GM12878 (cell line): ENCODE data around the gene PUM2. TPM values are rescaled to one million over a fixed set of nuclear protein-coding genes. Genes with fewer than 3 reads are reported as not detected.

ENCODE experiments used
- ATAC-seq: fragments of 200-7000 bp; cut with Tn5 transposase; 3 replicates; pipeline ENCODE4 v1.9.1; 2020; ENCODE audit warnings: mild to moderate bottlenecking, moderate library complexity
- BruUV-seq: library from RNA; stranded (reverse); fragments of 400-500 nt; replicated peaks from 2 replicates; lab custom pipeline; 2021; lab: Mats Ljungman, UMichigan
- CTCF ChIA-PET: fragments of 300-600 bp; sonication (Branson Sonifier 250); formaldehyde crosslinking; extraction: SDS; loops from one replicate; lab custom pipeline; 2021; ENCODE audit warnings: inconsistent platforms; lab: Yijun Ruan, JAX
- POLR2A ChIA-PET: fragments of 350-600 bp; formaldehyde crosslinking; extraction: SDS; loops from one replicate; lab custom pipeline; 2021; ENCODE audit warnings: inconsistent platforms; lab: Charles Lee
- RAD21 ChIA-PET: fragments of 300-600 bp; sonication (Branson Sonifier 250); formaldehyde crosslinking; loops from one replicate; lab custom pipeline; 2023; ENCODE audit warnings: antibody characterized with exemption; ENCODE audit not compliant: unreplicated experiment; lab: Charles Lee
- SMC1A ChIA-PET: fragments of 300-600 bp; sonication (Branson Sonifier 250); formaldehyde crosslinking; loops from one replicate; lab custom pipeline; 2023; ENCODE audit not compliant: unreplicated experiment, uncharacterized antibody; lab: Charles Lee
- DNase-seq: peaks from one replicate; pipeline ENCODE4 v3.0.0-alpha.2; 2011; ENCODE audit warnings: low read depth, low spot score
- FAIRE-seq: peaks from 3 replicates; lab custom pipeline; 2011; peaks lifted over from hg19 to GRCh38; lab: Jason Lieb, UNC
- H2AFZ ChIP-seq: 2 replicates; pipeline ENCODE4 v1.6.0; 2011; ENCODE audit warnings: low read depth, low read length, control low read depth; ENCODE audit not compliant: control insufficient read depth
- H3K27ac ChIP-seq: 2 replicates; pipeline ENCODE4 v1.5.1; 2011; ENCODE audit warnings: control low read depth; ENCODE audit not compliant: control insufficient read depth, insufficient read depth
- H3K27me3 ChIP-seq, 2 experiments: replicated peaks in 1 of 2; 2 replicates each; pipeline versions ENCODE4 v1.6.0 to v1.6.1; 2011; ENCODE audit warnings: low read length in 1 of 2; ENCODE audit not compliant: control insufficient read depth in 2 of 2, insufficient read depth in 2 of 2
- H3K36me3 ChIP-seq, 2 experiments: 2 replicates each; pipeline ENCODE4 v1.5.1; 2011; ENCODE audit warnings: low read length in 1 of 2; ENCODE audit not compliant: control insufficient read depth in 2 of 2, insufficient read depth in 2 of 2
- H3K4me1 ChIP-seq: 2 replicates; pipeline ENCODE4 v1.6.1; 2011; ENCODE audit warnings: mild to moderate bottlenecking, low read length, moderate library complexity, mixed read lengths; ENCODE audit not compliant: control insufficient read depth, insufficient read depth
- H3K4me2 ChIP-seq: 2 replicates; pipeline ENCODE4 v1.6.0; 2011; ENCODE audit warnings: control low read depth; ENCODE audit not compliant: control insufficient read depth, insufficient read depth
- H3K4me3 ChIP-seq: fragments of 200-600 bp; sonication (generic); 2 replicates; pipeline ENCODE4 v1.5.1; 2016
- H3K79me2 ChIP-seq: 2 replicates; pipeline ENCODE4 v1.6.0; 2011; ENCODE audit warnings: low read length; ENCODE audit not compliant: control insufficient read depth, insufficient read depth
- H3K9ac ChIP-seq: 2 replicates; pipeline ENCODE4 v1.8.0; 2011; ENCODE audit warnings: low read length, control low read depth, mixed read lengths; ENCODE audit not compliant: control insufficient read depth, insufficient read depth
- H3K9me3 ChIP-seq: replicated peaks from 3 replicates; pipeline ENCODE4 v1.5.1; 2011; ENCODE audit warnings: mild to moderate bottlenecking, low read length; ENCODE audit not compliant: control insufficient read depth, insufficient read depth
- H4K20me1 ChIP-seq: 2 replicates; pipeline ENCODE4 v1.6.0; 2011; ENCODE audit not compliant: control insufficient read depth, insufficient read depth
- CREM ChIP-seq: IDR thresholded peaks from 2 replicates; pipeline ENCODE4 v1.6.1; 2014; ENCODE audit warnings: antibody characterized with exemption, low read depth
- ESRRA ChIP-seq: IDR thresholded peaks from 2 replicates; pipeline ENCODE4 v1.6.1; 2012; ENCODE audit warnings: mild to moderate bottlenecking, low read length, improper control_type of control experiment
- HDAC2 ChIP-seq: fragments of 200-600 bp; sonication (generic); IDR thresholded peaks from 2 replicates; pipeline ENCODE4 v1.6.1; 2017
- IRF4 ChIP-seq: IDR thresholded peaks from 2 replicates; pipeline ENCODE4 v1.6.1; 2011; ENCODE audit warnings: low read depth, low read length
- NR2F1 ChIP-seq: fragments of 450-650 bp; conservative IDR thresholded peaks from 2 replicates; pipeline ENCODE4 v1.6.1; 2017; ENCODE audit warnings: mild to moderate bottlenecking
- SRF ChIP-seq, 2 experiments: IDR thresholded peaks; 2 replicates each; pipeline ENCODE4 v1.6.1; 2011; ENCODE audit warnings: low read depth in 2 of 2, low read length in 2 of 2, mild to moderate bottlenecking in 1 of 2, moderate library complexity in 1 of 2
- TARDBP ChIP-seq: IDR thresholded peaks from 2 replicates; pipeline ENCODE4 v1.6.1; 2016; ENCODE audit warnings: borderline replicate concordance
- ZBTB4 ChIP-seq: fragments of 450-650 bp; formaldehyde crosslinking; IDR thresholded peaks from 2 replicates; pipeline ENCODE4 v1.4.0; 2022; ENCODE audit warnings: mild to moderate bottlenecking, moderate library complexity
- ZNF384 ChIP-seq: IDR thresholded peaks from 2 replicates; pipeline ENCODE4 v1.6.1; 2012; ENCODE audit warnings: low read depth, mild to moderate bottlenecking, low read length, improper control_type of control experiment, borderline replicate concordance
- WGBS: methylation state at CpG from one replicate; pipeline ENCODE4 v1.1.6; 2016; ENCODE audit warnings: low lambda C conversion rate; ENCODE audit not compliant: insufficient replicate concordance, insufficient coverage; ENCODE audit errors: missing lambda C conversion rate; 5-methylcytosine and 5-hydroxymethylcytosine counted together
- in situ Hi-C: fragments of 300-500 bp; cut with MboI; formaldehyde crosslinking; loops from 9 replicates; pipeline ENCODE4 v1.14.3; 2018; ENCODE audit warnings: mixed read lengths
- intact Hi-C: fragments of 100-400 bp; cut with micrococcal nuclease; formaldehyde crosslinking; loops from one replicate; pipeline ENCODE4 v1.14.2; 2022; ENCODE audit not compliant: unreplicated experiment
- polyA plus RNA-seq, 11 experiments: library from polyadenylated mRNA; depleted of rRNA in 4 of 11; unstranded in 6 of 11; stranded (reverse) in 5 of 11; fragments of >200 nt; fragmentation: Nextera tagmentation in 4 of 11; fragmentation: Illumina TruSeq in 1 of 11; extraction: Ambion mirVana in 4 of 11; extraction: Trizol in 1 of 11; gene quantifications; 1 replicate in 1 of 11; 2 replicates in 10 of 11; pipeline versions ENCODE4 v1.2.1 to v1.2.3, GENCODE V29; 2011 to 2016; ENCODE audit warnings: inconsistent platforms in 2 of 11, missing spikeins in 2 of 11, low read depth in 1 of 11
- total RNA-seq, 4 experiments: library from RNA; depleted of rRNA in 3 of 4; stranded (reverse); fragments of >200 nt in 3 of 4; fragmentation: Illumina TruSeq in 1 of 4; extraction: Trizol in 1 of 4; gene quantifications; 2 replicates each; pipeline versions ENCODE4 v1.2.1 to v1.2.3, GENCODE V29; 2013 to 2021
- TF ChIP-seq, protein P1 (sequence below), 3 experiments: IDR thresholded peaks in 2 of 3; conservative IDR thresholded peaks in 1 of 3; 2 replicates each; pipeline ENCODE4 v1.5.1; 2011; ENCODE audit warnings: low read depth in 3 of 3, low read length in 3 of 3, mild to moderate bottlenecking in 3 of 3, control low read depth in 2 of 3, moderate library complexity in 2 of 3, inconsistent platforms in 1 of 3, mixed read lengths in 1 of 3; ENCODE audit not compliant: control insufficient read depth in 2 of 3, insufficient read depth in 1 of 3; ENCODE audit errors: extremely low read depth in 1 of 3
- TF ChIP-seq, protein P2 (sequence below): fragments of 450-650 bp; formaldehyde crosslinking; IDR thresholded peaks from 2 replicates; pipeline ENCODE4 v1.5.0; 2022; ENCODE audit warnings: mild to moderate bottlenecking, missing genetic modification characterization

PUM2 gene
- total and polyA plus RNA-seq, 10 of the 15 experiments (the other 5 are each of a cell fraction or from before 2014, with no cell fraction given) = 14.5 to 87.6 (median 29.4) TPM

GRCh38 chr2:20201671-20202070 lies 149.0 kb downstream of the PUM2 start:
- no peak for FAIRE-seq
- CTCF ChIA-PET = no interaction called here
- no peak overlapping the region for H3K4me2 ChIP-seq

More at GRCh38 chr2:20201671-20202070, 149.0 kb downstream of the PUM2 start:
- no peaks in the 10 kb centered on the region for H3K79me2 ChIP-seq
- intact Hi-C loops = no loop called here
- H2AFZ ChIP-seq = no peak overlapping the region
- WGBS = 81% methylated on average over 16 of the region's 17 CpGs
- no peaks in the 10 kb centered on the region; a peak in 1 of 4 replicates for H3K36me3 ChIP-seq
- in situ Hi-C loops = no loop called here
- H3K27me3 ChIP-seq = no peaks in the 10 kb centered on the region
- BruUV-seq = no TSS peak
- H3K9ac ChIP-seq = no peak overlapping the region
- H3K4me3 ChIP-seq = no peak overlapping the region
- TF ChIP-seq NR2F1 = no peak
- no peak for TF ChIP-seq IRF4
- TF ChIP-seq ZBTB4 (CRISPR knock-in tag) = no peak
- TF ChIP-seq, protein P1, sequence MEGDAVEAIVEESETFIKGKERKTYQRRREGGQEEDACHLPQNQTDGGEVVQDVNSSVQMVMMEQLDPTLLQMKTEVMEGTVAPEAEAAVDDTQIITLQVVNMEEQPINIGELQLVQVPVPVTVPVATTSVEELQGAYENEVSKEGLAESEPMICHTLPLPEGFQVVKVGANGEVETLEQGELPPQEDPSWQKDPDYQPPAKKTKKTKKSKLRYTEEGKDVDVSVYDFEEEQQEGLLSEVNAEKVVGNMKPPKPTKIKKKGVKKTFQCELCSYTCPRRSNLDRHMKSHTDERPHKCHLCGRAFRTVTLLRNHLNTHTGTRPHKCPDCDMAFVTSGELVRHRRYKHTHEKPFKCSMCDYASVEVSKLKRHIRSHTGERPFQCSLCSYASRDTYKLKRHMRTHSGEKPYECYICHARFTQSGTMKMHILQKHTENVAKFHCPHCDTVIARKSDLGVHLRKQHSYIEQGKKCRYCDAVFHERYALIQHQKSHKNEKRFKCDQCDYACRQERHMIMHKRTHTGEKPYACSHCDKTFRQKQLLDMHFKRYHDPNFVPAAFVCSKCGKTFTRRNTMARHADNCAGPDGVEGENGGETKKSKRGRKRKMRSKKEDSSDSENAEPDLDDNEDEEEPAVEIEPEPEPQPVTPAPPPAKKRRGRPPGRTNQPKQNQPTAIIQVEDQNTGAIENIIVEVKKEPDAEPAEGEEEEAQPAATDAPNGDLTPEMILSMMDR (IDR thresholded peaks at IDR 0.05 in 2 of 3, conservative IDR thresholded peaks at IDR 0.05 in 1 of 3; ENCODE audit: control insufficient read depth in 2 of 3, extremely low read depth in 1 of 3, insufficient read depth in 1 of 3, low read depth in 3 of 3, low read length in 3 of 3) = no peak
- no peak for TF ChIP-seq SRF (IDR thresholded peaks at IDR 0.05; ENCODE audit: low read depth in 2 of 2, low read length in 2 of 2)
- TF ChIP-seq TARDBP = no peak
- TF ChIP-seq ESRRA = no peak
- TF ChIP-seq HDAC2 = no peak
- no peak for TF ChIP-seq ZNF384
- no peak for TF ChIP-seq CREM
- TF ChIP-seq, protein P2, sequence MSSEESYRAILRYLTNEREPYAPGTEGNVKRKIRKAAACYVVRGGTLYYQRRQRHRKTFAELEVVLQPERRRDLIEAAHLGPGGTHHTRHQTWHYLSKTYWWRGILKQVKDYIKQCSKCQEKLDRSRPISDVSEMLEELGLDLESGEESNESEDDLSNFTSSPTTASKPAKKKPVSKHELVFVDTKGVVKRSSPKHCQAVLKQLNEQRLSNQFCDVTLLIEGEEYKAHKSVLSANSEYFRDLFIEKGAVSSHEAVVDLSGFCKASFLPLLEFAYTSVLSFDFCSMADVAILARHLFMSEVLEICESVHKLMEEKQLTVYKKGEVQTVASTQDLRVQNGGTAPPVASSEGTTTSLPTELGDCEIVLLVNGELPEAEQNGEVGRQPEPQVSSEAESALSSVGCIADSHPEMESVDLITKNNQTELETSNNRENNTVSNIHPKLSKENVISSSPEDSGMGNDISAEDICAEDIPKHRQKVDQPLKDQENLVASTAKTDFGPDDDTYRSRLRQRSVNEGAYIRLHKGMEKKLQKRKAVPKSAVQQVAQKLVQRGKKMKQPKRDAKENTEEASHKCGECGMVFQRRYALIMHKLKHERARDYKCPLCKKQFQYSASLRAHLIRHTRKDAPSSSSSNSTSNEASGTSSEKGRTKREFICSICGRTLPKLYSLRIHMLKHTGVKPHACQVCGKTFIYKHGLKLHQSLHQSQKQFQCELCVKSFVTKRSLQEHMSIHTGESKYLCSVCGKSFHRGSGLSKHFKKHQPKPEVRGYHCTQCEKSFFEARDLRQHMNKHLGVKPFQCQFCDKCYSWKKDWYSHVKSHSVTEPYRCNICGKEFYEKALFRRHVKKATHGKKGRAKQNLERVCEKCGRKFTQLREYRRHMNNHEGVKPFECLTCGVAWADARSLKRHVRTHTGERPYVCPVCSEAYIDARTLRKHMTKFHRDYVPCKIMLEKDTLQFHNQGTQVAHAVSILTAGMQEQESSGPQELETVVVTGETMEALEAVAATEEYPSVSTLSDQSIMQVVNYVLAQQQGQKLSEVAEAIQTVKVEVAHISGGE = no peak
- no peak overlapping the region for H3K27ac ChIP-seq
- no peaks in the 10 kb centered on the region for H3K9me3 ChIP-seq
- DNase-seq (no peak), ATAC-seq (no peak)
- ChIA-PET POLR2A (no interaction called here), RAD21 (no interaction called here), SMC1A (no interaction called here)
- peaks cover 4% of the 10 kb centered on the region for H3K4me1 ChIP-seq
- H4K20me1 ChIP-seq = no peaks in the 10 kb centered on the region
